Erythroblast (primary cell): Measurements from ENCODE around the gene SOCS6.

Source experiments
- GATA1 ChIP-seq: IDR thresholded peaks from 2 replicates; pipeline ENCODE4 v1.6.1; 2011; ENCODE audit warnings: low read depth, mild to moderate bottlenecking, control low read depth, low read length, moderate library complexity
- POLR2A ChIP-seq: IDR thresholded peaks from 2 replicates; pipeline ENCODE4 v1.6.1; 2011; ENCODE audit warnings: mild to moderate bottlenecking, low read length

DNA sequence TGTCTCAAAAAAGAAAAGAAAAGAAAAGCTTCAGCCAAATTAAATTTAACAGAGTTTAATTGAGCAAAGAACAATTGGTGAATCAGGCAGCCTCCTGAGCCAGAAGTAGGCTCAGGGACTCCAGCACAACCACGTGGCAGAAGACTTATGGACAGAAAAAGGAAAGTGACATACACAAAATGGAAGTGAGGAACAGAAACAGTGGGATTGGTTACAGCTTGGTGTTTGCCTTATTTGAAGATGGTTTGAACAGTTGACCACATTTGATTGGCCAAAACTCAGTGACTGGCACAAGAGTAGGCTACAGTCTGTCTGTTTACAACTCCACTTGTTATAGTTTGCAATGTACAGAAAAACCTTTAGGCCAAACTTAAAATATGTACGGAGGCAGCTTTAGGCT is 83.1 kb downstream of the SOCS6 start:
- no peak for TF ChIP-seq POLR2A
- TF ChIP-seq GATA1, result no peak
